CD8-positive, alpha-beta memory T cell (primary cell): ENCODE measurements around the gene THUMPD1. TPM values are rescaled to one million over a fixed set of nuclear protein-coding genes. Genes with fewer than 3 reads are reported as not detected.
"Not testable (repeated sequence)": the region's sequence is repeated elsewhere in the genome, so short reads cannot be mapped to it uniquely, and the experiment has no call there.

Experiments
- CTCF ChIA-PET: fragments of 350-600 bp; sonication (Branson Sonifier 250); formaldehyde crosslinking; loops from one replicate; lab custom pipeline; 2021; ENCODE audit warnings: antibody characterized with exemption; lab: Charles Lee
- POLR2A ChIA-PET: fragments of 350-600 bp; sonication (Branson Sonifier 250); formaldehyde crosslinking; loops from one replicate; lab custom pipeline; 2021; ENCODE audit warnings: antibody characterized with exemption; lab: Charles Lee
- DNase-seq, 5 donors: peaks; one replicate each; pipeline versions ENCODE4 v3.0.0 to v3.0.0-alpha.2; 2020 to 2022; ENCODE audit warnings: mixed read lengths in 1 of 5
- H3K27ac ChIP-seq: one replicate; pipeline ENCODE4 v1.7.0; 2013; ENCODE audit warnings: low read depth, mild to moderate bottlenecking, low read length, moderate library complexity
- H3K27me3 ChIP-seq: 2 replicates; pipeline ENCODE4 v1.7.0; 2013; ENCODE audit warnings: low read length, mild to moderate bottlenecking; ENCODE audit not compliant: insufficient read depth, poor library complexity, severe bottlenecking
- H3K36me3 ChIP-seq: 2 replicates; pipeline ENCODE4 v1.7.0; 2013; ENCODE audit warnings: mild to moderate bottlenecking, low read length, moderate library complexity; ENCODE audit not compliant: insufficient read depth
- H3K4me1 ChIP-seq: 2 replicates; pipeline ENCODE4 v1.7.0; 2013; ENCODE audit warnings: mild to moderate bottlenecking, low read length, moderate library complexity; ENCODE audit not compliant: insufficient read depth
- H3K4me3 ChIP-seq: 2 replicates; pipeline ENCODE4 v1.7.0; 2013; ENCODE audit warnings: mild to moderate bottlenecking, low read length
- H3K9me3 ChIP-seq: 2 replicates; pipeline ENCODE4 v1.7.0; 2013; ENCODE audit warnings: mild to moderate bottlenecking, low read length
- H3K27ac Mint-ChIP-seq, 8 donors: one replicate each; pipeline ENCODE4 v1.8.0; 2020 to 2021; ENCODE audit warnings: mixed read lengths in 8 of 8, mild to moderate bottlenecking in 6 of 8, inconsistent platforms in 3 of 8, moderate library complexity in 3 of 8
- H3K27me3 Mint-ChIP-seq, 2 donors: one replicate each; pipeline ENCODE4 v1.8.0; 2020 to 2021; ENCODE audit warnings: mixed read lengths in 2 of 2, mild to moderate bottlenecking in 1 of 2, moderate library complexity in 1 of 2
- H3K36me3 Mint-ChIP-seq, 3 donors: one replicate each; pipeline ENCODE4 v1.8.0; 2020 to 2021; ENCODE audit warnings: mixed read lengths in 3 of 3, inconsistent platforms in 1 of 3, mild to moderate bottlenecking in 1 of 3
- H3K4me1 Mint-ChIP-seq, 3 donors: one replicate each; pipeline ENCODE4 v1.8.0; 2020 to 2021; ENCODE audit warnings: mixed read lengths in 3 of 3, inconsistent platforms in 1 of 3, mild to moderate bottlenecking in 1 of 3
- H3K4me3 Mint-ChIP-seq, 7 donors: one replicate each; pipeline ENCODE4 v1.8.0; 2020 to 2021; ENCODE audit warnings: mixed read lengths in 7 of 7, mild to moderate bottlenecking in 6 of 7, moderate library complexity in 4 of 7, inconsistent platforms in 2 of 7
- H3K9me3 Mint-ChIP-seq, 5 donors: one replicate each; pipeline ENCODE4 v1.8.0; 2020 to 2022; ENCODE audit warnings: mixed read lengths in 5 of 5, mild to moderate bottlenecking in 3 of 5, moderate library complexity in 2 of 5, inconsistent platforms in 1 of 5
- polyA plus RNA-seq: library from polyadenylated mRNA; unstranded; fragments of 300-500 nt; fragmentation: Illumina TruSeq; gene quantifications from one replicate; pipeline ENCODE4 v1.2.3, GENCODE V29; 2021
- total RNA-seq, 2 experiments: library from RNA; stranded (reverse); gene quantifications; one replicate each; pipeline ENCODE4 v1.2.3, GENCODE V29; 2021

Gene THUMPD1
- total and polyA plus RNA-seq, 3 experiments from 2014 or later: 52.2 to 74.4 (median 54.1) TPM

DNA sequence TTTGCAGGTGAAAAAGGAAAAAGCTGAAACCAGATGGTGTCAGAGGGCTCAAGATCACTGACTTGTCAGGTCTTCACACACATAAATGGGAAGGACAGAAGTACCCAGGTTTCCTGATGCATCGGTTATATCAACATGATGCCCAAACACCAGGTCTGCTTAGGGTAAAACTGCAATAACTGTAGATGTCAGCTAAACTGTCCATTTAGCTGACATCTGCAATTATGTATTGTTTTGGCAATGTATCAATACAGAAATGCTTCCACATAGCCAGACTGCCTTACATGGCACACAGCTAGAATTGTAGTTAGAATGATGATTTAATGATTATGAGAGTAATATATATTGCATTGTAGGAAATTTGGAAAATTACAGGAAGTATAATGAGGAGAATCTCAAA lies 27.2 kb upstream of the THUMPD1 start:
- Mint-ChIP-seq H3K4me3 (no peak overlapping the region), H3K36me3 (peaks cover 0 to 2% (median 0%) of the 10 kb centered on the region in 3 donors), H3K9me3 (no peaks in the 10 kb centered on the region), H3K4me1 (peaks cover 8 to 15% (median 10%) of the 10 kb centered on the region in 3 donors), H3K27ac (no peak overlapping the region), H3K27me3 (no peaks in the 10 kb centered on the region)
- no peak for DNase-seq
- H3K27me3 ChIP-seq: no peaks in the 10 kb centered on the region
- ChIA-PET CTCF (no interaction called here), POLR2A (no interaction called here)
- no peak overlapping the region for H3K4me3 ChIP-seq
- H3K27ac ChIP-seq: no peak overlapping the region
- no peaks in the 10 kb centered on the region for H3K9me3 ChIP-seq
- H3K36me3 ChIP-seq: no peaks in the 10 kb centered on the region
- H3K4me1 ChIP-seq: peaks cover 12% of the 10 kb centered on the region

DNA sequence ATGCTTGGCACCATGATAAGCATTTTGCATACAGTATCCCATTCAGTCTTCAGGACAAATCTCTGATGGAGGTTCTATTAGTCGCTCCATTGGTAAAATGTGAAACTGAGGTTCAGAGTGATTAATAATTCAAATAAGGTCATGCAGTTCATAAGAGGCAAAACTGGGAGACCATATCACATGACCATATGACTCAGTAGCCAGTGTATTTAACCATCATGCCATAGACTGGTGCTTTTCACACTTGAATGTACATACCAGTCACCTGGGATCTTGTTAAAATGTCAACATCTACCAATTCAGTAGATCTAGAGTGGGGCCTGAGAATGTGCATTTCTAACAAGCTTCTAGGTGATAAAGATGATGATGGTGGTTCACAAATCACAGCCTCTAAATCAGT lies 26.5 kb upstream of the THUMPD1 start:
- ChIA-PET CTCF (no interaction called here), POLR2A (no interaction called here)
- peaks cover 0 to 2% (median 2%) of the 10 kb centered on the region in 3 donors for H3K36me3 Mint-ChIP-seq
- Histone ChIP-seq H3K4me1 (peaks cover 16% of the 10 kb centered on the region), H3K4me3 (no peak overlapping the region), H3K36me3 (no peaks in the 10 kb centered on the region), H3K27me3 (no peaks in the 10 kb centered on the region), H3K9me3 (no peaks in the 10 kb centered on the region), H3K27ac (peak overlapping the region; percentile 7)
- H3K27me3 Mint-ChIP-seq: no peaks in the 10 kb centered on the region
- DNase-seq: no peak
- no peaks in the 10 kb centered on the region for H3K9me3 Mint-ChIP-seq
- H3K27ac Mint-ChIP-seq: no peak overlapping the region
- H3K4me1 Mint-ChIP-seq: peaks cover 15 to 21% (median 17%) of the 10 kb centered on the region in 3 donors
- no peak overlapping the region for H3K4me3 Mint-ChIP-seq

DNA sequence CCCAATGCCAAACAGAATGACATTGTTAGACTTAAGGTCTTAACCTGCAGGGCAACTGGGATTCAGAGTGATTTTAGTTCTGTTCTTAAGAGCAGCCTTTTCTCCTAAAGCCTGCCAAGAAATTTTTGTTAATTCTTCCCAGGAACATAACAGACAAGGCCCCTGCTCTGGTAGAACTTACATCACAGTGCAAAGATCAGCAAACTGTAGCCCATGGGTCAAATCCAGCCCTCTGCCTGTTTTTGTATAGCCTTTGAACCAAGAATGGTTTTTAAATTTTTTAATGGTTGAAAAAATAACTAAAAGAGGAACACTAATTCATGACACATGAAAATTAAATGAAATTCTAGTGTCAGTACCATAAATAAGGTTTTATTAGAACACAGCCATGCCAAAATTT lies 26.0 kb upstream of the THUMPD1 start:
- H3K4me3 Mint-ChIP-seq: no peak overlapping the region
- H3K27me3 ChIP-seq: no peaks in the 10 kb centered on the region
- CTCF ChIA-PET: no interaction called here
- peaks cover 0 to 2% (median 2%) of the 10 kb centered on the region in 3 donors for H3K36me3 Mint-ChIP-seq
- no peak for DNase-seq
- H3K4me1 Mint-ChIP-seq: peaks cover 20 to 27% (median 23%) of the 10 kb centered on the region in 3 donors
- H3K4me3 ChIP-seq: no peak overlapping the region
- POLR2A ChIA-PET: no interaction called here
- H3K9me3 Mint-ChIP-seq: no peaks in the 10 kb centered on the region
- H3K27ac Mint-ChIP-seq: no peak overlapping the region
- H3K27ac ChIP-seq: peak overlapping the region; percentile 7
- no peaks in the 10 kb centered on the region for H3K36me3 ChIP-seq
- H3K9me3 ChIP-seq: no peaks in the 10 kb centered on the region
- H3K27me3 Mint-ChIP-seq: no peaks in the 10 kb centered on the region
- H3K4me1 ChIP-seq: peaks cover 20% of the 10 kb centered on the region

DNA sequence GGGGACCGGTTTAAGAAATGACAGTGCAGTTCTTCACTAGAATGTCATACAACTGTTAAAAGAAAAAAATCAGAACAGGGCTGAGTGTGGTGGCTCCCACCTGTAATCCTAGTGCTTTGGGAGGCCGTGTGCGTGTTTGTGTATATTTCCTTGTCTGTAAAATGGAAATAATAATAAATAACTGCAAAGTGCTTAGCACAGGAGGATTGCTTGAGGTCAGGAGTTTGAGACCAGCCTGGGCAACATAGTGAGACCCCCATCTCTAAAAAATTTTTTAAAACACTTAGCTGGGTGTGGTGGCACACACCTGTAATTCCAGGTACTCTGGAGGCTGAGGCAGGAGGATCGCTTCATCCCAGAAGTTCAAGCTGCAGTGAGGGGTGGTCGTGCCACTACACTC lies 24.7 kb upstream of the THUMPD1 start:
- Mint-ChIP-seq H3K9me3 (peaks cover 0 to 2% (median 0%) of the 10 kb centered on the region in 5 donors), H3K36me3 (peaks cover 2 to 4% (median 4%) of the 10 kb centered on the region in 3 donors), H3K4me1 (peaks cover 26 to 33% (median 29%) of the 10 kb centered on the region in 3 donors), H3K4me3 (no peak overlapping the region), H3K27me3 (peaks cover 0 to 2% of the 10 kb centered on the region in 2 donors), H3K27ac (no peak overlapping the region)
- ChIA-PET CTCF (interaction anchor here (2.6 kb wide), 1 partner anchor 8 kb away, joined by 7 read pairs; no protein-coding TSS in a partner anchor), POLR2A (no interaction called here)
- Histone ChIP-seq H3K36me3 (no peaks in the 10 kb centered on the region), H3K27me3 (no peaks in the 10 kb centered on the region), H3K4me1 (peaks cover 20% of the 10 kb centered on the region), H3K9me3 (no peaks in the 10 kb centered on the region), H3K27ac (peak overlapping the region; percentile 46), H3K4me3 (no peak overlapping the region)
- DNase-seq: no peak

DNA sequence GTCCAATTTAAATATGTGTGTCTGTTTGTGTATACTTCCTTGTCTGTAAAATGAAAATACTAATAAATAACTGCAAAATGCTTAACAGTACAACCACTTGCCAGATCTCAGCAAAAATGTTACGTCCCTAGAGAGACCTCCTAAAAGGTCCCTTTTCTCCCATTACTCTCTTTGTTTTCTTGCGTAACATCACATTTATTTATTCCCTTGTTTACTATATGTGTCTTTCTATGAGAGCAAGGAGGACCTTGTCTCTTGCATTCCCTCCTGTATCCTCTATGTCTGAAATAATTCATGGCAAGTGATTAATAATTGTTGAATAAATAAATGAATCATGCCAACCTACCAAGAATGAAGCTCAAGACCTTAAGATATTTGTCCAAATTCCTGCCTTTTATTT lies 24.1 kb upstream of the THUMPD1 start:
- peaks cover 27 to 33% (median 29%) of the 10 kb centered on the region in 3 donors for H3K4me1 Mint-ChIP-seq
- peaks cover 2 to 8% (median 4%) of the 10 kb centered on the region in 3 donors for H3K36me3 Mint-ChIP-seq

DNA sequence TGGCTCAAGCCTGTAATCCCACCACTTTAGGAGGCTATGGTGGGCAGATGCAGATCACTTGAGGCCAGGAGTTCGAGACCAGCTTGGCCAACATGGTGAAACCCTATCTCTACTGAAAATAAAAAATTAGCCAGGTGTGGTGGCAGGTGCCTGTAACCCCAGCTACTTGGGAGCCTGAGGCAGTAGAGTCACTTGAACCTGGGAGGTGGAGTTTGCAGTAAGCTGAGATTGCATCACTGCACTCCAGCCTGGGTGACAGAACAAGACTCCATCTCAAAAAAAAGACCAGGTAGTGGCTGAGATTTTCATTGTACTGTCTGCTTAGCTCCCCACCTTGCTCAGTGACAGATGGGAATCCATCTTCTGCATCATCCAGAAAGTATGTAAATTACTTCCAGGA lies 22.8 kb upstream of the THUMPD1 start:
- Mint-ChIP-seq H3K4me1 (peaks cover 28 to 33% (median 29%) of the 10 kb centered on the region in 3 donors), H3K36me3 (peaks cover 2 to 19% (median 5%) of the 10 kb centered on the region in 3 donors), H3K27ac (peak overlapping the region in 5 of 8 donors; percentile 8 to 93 (median 22))
- DNase-seq, H3K27me3 ChIP-seq, H3K4me3 Mint-ChIP-seq, H3K9me3 ChIP-seq, H3K9me3 Mint-ChIP-seq, H3K27me3 Mint-ChIP-seq, H3K4me3 ChIP-seq, H3K36me3 ChIP-seq: not testable (repeated sequence)
- peaks cover 20% of the 10 kb centered on the region for H3K4me1 ChIP-seq
- peak overlapping the region; percentile 46 for H3K27ac ChIP-seq
- ChIA-PET CTCF (interaction anchor here (2.6 kb wide), 1 partner anchor 10 kb away, joined by 7 read pairs; no protein-coding TSS in a partner anchor), POLR2A (interaction anchor here (0.9 kb wide), 1 partner anchor 23 kb away, joined by 3 read pairs; no protein-coding TSS in a partner anchor)

More for the DNA sequence above, 24.1 kb upstream of the THUMPD1 start:
- Histone ChIP-seq H3K27me3 (no peaks in the 10 kb centered on the region), H3K27ac (peak overlapping the region; percentile 46), H3K9me3 (no peaks in the 10 kb centered on the region), H3K4me1 (peaks cover 20% of the 10 kb centered on the region), H3K4me3 (no peak overlapping the region), H3K36me3 (no peaks in the 10 kb centered on the region)
- POLR2A ChIA-PET: no interaction called here
- Mint-ChIP-seq H3K4me3 (no peak overlapping the region), H3K9me3 (peaks cover 0 to 3% (median under 1%) of the 10 kb centered on the region in 5 donors), H3K27ac (peak overlapping the region in 1 of 8 donors; percentile 12), H3K27me3 (peaks cover 0 to 2% of the 10 kb centered on the region in 2 donors)
- CTCF ChIA-PET: interaction anchor here (1.1 to 2.6 kb wide), 2 partner anchors 9 to 84 kb away, joined by 3 to 7 read pairs; no protein-coding TSS in a partner anchor
- DNase-seq: no peak

DNA sequence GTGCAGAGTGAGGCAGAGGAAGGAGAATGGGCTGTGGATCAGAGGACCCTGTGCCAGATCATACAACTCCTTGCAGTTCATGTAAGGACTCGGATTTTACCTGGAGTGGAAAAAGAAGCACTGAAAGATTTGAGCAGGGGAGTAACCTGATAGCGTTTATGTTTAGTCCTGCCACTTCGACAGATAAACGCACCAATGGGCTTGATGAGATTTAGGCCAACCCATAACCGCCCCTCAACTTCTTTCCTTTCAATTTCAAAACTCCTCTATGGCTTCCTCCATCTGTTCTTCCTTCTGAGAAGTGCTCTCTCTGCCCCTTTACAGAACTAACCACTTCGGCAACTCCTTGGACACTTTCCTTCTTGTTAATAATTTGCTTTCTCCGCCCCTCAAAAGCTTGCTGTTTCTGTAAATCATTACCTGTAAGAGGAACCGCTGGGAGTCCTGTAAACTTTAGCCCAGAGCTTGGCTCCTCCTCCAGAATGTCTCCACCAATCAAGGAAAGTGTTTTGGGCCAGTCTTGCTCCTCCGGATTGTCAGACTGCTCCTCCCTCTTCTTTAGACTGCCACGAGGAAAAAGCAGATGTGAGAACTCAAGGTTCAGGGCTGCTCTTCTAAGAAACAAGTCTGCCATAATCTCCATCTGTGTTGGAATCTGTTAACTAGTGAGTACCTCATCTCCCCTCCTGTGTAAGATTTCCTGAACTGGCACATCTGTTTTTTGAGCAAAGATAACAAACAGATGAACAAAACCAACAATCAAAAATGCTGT lies 22.0 kb upstream of the THUMPD1 start, which contains the start of gene ACSM3:
ACSM3 (plus strand) TSS at position 554 of the 772 bp plus-strand sequence. CDS start 6,021 bp downstream, outside the sequence.
- peak within 1 kb of the TSS; percentile 88 to 97 (median 92) for H3K4me3 Mint-ChIP-seq

More for the DNA sequence above, 22.0 kb upstream of the THUMPD1 start, which contains the start of gene ACSM3:
- Histone ChIP-seq H3K36me3 (no peaks in the 10 kb centered on the region), H3K27ac (peak within 1 kb of the TSS; percentile 46), H3K9me3 (no peaks in the 10 kb centered on the region), H3K27me3 (no peaks in the 10 kb centered on the region), H3K4me1 (peaks cover 20% of the 10 kb centered on the region), H3K4me3 (peak within 1 kb of the TSS; percentile 60)
- POLR2A ChIA-PET: interaction anchor here (0.9 kb wide), 1 partner anchor 23 kb away, joined by 3 read pairs; no protein-coding TSS in a partner anchor
- peak within 1 kb of the TSS; percentile 82 to 98 (median 93) for H3K27ac Mint-ChIP-seq
- peaks cover 2 to 23% (median 5%) of the 10 kb centered on the region in 3 donors for H3K36me3 Mint-ChIP-seq
- peaks cover 0 to 2% of the 10 kb centered on the region in 2 donors for H3K27me3 Mint-ChIP-seq
- CTCF ChIA-PET: interaction anchor here (1.0 to 2.6 kb wide), 2 partner anchors 11 to 22 kb away, joined by 3 to 7 read pairs; partner anchors contain the start of gene THUMPD1
- peaks cover 0 to 7% (median 2%) of the 10 kb centered on the region in 5 donors for H3K9me3 Mint-ChIP-seq
- DNase-seq: peak; percentile 38 to 80 (median 73)
- peaks cover 28 to 33% (median 29%) of the 10 kb centered on the region in 3 donors for H3K4me1 Mint-ChIP-seq
